Pons (tissue), 1 donor: ENCODE data around the gene MATK.

Source experiments
- DNase-seq: peaks from one replicate; pipeline ENCODE4 v3.0.0-alpha.2; 2016; ENCODE audit warnings: low spot score

Gene MATK

DNA sequence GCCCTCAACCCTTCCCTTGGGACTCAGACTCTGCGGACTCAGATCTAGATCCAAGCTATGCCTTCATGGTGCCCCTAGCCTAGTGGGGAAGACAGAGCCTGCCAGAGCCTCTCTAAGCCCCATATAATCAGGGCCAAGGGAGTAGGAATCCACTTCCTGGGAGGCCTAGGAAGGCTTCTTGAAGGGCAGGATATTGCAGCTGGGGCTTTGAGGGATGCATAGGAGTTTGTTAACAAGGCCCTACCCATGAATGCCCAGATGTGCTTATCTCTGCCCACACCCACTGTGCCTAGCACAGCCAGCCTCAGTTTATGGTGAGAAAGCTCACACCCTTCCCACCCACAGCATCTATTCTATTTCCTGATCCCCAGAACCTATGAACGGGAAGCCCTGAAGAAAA lies 36.0 kb downstream of the MATK start:
- DNase-seq: no peak

DNA sequence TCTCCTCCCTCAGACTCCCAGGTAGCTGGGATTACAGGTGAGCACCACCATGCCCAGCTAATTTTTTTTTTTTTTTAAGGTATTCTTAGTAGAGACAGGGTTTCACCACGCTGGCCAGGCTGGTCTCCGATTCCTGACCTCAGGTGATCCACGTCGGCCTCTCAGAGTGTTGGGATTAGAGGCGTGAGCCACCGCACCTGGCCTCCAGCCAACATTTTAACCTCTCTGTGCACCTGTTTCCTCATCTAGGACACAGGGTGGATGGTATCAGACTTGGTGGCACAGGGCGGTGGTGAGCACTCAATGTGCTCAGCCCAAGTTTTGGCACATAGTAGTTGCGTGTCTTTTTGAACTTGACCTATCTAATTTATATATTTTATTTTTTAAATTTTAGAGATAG lies 37.2 kb downstream of the MATK start:
- no peak for DNase-seq

DNA sequence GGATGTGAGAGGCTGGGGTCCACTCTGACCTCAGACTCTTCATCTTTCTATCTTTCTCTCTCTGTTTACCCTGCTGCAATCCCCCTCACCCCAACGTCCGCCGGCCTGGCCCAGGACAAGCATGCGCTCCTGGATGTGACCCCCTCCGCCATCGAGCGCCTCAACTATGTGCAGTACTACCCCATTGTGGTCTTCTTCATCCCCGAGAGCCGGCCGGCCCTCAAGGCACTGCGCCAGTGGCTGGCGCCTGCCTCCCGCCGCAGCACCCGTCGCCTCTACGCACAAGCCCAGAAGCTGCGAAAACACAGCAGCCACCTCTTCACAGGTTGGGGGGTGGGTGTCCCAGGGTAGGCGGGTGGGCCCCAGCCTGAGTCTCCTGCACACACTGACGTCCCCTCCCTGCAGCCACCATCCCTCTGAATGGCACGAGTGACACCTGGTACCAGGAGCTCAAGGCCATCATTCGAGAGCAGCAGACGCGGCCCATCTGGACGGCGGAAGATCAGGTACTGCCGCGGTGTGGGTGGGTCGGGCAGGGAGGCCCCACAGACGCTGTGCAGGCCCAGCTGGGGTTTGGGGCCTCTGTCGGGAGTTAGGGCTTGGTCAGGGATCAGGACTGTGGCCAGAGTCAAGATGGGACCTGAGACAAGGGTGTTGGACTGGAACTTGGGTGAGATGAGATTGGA lies 39.7 kb downstream of the MATK start:
- no peak for DNase-seq

DNA sequence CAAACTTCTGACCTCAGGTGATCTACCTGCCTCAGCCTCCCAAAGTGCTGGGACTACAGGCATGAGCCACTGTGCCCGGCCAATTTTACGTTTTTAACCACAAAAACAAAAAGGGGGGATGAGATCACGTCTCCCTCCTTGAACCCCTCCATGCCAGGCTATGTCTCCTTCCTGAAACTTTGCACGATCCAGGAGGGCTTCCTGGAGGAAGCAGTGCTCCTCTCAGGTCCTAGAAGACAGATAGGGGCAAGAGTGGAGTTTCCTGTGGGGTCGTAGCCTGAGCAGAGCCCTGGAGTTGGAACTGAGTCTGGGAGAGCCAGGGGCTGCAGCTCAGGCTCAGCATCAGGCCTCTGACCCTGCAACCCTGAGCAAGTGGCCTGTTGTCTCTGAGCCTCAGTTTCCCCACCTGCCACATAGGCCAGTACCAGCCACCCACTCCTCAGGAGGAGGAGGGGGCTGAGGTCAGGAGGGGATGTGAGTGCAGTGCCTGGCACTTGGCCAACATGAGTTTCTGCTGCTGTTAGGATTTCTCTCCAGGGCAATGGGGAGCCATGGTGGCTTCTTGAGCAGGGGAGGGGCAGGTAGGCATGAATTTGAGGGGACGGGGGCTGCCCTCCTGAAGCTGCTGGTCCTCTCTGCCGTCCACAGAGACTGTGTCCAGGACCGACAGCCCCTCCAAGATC lies 40.7 kb downstream of the MATK start:
- DNase-seq: no peak

DNA sequence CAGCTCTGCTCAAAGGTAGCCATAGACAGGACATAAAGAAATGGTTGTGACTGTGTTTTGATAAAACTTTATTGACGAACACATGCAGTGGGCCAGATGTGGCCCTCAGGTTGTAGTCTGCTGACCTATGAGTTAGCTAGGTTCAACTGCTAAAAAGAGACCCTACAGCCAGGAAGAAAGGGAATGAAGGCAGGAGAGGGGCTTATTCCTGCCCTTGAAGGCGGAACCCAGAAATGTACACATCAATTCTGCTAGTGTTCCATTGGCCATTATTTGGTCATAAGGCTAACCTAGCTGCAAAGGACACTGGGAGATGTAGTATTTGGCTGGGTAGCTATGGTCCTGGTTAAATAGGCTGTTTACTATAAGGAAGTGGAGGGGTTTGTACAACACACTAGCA lies 42.7 kb downstream of the MATK start:
- DNase-seq: no peak

DNA sequence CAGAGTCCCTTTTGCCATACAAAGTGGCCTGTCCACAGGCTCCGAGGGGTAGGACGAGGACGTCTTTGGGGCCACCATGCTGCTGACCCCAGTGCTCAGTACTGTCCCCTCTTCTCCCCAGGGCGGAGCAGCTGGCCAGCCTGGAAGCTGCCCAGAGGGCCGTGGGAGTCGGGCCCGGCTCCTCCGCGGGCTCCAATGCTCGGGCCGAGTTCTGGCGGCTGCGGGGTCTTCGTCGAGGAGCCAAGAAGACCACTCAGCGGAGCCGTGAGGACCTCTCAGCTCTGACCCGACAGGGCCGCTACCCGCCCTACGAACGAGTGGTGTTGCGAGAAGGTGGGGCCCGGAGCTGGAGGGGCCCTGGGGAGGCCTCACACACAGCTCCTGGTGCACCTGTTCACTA lies 45.8 kb downstream of the MATK start:
- no peak for DNase-seq

DNA sequence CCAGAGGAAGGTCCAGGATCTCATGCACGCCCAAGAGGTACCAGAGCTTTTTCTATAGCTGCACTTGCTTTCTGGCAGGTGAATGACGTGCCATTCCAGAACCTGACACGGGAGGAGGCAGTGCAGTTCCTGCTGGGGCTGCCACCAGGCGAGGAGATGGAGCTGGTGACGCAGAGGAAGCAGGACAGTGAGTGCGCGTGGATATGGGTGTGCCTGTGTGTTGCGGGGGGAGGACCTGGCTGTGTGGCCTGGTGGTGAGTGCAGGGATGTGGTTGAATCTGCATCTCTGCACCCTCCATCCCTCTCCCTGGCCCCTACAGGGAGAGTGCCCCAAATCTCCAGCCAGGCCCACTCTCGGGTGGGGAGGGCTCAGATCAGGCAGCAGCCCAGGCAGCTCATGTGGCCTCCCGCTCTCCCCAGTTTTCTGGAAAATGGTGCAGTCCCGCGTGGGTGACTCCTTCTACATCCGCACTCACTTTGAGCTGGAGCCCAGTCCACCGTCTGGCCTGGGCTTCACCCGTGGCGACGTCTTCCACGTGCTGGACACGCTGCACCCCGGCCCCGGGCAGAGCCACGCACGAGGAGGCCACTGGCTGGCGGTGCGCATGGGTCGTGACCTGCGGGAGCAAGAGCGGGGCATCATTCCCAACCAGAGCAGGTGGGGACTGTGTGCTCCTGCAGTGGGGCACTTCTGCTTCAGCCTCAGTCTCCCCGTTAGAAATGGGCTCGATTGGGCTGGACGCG lies 47.5 kb downstream of the MATK start:
- DNase-seq: no peak

DNA sequence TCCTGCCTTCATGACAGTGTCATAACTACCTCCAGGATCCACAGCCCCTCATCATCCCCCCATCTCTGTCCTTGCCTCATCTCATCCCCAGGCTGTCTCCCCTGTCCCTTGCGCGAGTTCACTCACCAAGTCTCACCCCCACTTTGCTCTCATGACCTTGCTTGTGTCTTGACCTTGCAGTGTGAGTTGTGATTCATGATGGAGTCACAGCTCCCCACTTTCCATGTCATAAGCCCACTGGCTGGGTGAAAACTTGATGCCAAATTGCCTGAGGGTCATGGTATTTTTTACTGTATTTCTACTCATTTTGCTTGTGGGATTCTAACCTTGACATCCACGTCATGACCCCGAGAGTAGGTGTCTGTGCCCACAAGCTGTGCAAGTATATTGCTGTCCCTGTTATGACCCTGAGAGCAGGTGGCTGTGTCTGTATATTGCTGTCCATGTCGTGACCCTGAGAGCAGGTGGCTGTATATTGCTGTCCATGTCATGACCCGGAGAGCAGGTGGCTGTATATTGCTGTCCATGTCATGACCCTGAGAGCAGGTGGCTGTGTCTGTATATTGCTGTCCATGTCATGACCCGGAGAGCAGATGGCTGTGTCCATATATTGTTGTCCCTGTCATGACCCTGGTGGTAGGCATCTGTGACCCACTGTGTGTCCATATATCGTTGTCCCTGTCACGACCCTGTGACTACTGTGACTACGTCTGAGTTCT lies 48.5 kb downstream of the MATK start:
- no peak for DNase-seq

DNA sequence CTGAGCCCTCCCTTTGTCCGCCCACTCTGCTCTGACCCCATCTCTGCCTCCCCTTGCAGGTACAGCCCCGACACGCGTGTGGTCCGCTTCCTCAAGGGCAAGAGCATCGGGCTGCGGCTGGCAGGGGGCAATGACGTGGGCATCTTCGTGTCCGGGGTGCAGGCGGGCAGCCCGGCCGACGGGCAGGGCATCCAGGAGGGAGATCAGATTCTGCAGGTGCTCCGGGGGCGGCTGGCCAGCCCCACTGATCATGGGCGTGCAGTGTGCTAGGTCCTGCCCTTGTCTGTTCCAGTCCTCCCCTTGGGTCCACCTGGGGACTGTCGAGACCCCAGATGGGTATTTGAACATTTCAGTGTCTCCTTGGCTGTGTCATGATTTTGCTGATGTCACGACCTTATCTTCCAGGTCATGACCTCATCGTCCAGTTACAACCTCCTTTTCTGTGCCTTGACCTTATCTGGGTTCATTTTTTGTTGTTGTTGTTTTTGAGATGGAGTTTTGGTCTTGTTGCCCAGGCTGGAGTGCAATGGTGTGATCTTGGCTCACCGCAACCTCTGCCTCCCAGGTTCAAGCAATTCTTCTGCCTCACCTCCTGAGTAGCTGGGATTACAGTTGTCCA lies 50.0 kb downstream of the MATK start:
- no peak for DNase-seq

DNA sequence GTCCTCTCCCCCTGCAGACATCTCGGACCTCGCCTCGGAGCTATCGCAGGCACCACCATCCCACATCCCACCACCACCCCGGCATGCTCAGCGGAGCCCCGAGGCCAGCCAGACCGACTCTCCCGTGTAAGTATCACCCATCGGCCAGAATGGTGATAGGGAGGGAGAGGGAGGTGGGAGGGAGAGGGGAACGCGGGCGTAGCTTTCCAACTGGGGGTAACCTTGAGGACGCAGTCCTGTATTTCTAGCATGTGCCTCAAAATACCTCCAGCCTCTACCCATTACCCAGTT lies 51.9 kb downstream of the MATK start:
- no peak for DNase-seq

DNA sequence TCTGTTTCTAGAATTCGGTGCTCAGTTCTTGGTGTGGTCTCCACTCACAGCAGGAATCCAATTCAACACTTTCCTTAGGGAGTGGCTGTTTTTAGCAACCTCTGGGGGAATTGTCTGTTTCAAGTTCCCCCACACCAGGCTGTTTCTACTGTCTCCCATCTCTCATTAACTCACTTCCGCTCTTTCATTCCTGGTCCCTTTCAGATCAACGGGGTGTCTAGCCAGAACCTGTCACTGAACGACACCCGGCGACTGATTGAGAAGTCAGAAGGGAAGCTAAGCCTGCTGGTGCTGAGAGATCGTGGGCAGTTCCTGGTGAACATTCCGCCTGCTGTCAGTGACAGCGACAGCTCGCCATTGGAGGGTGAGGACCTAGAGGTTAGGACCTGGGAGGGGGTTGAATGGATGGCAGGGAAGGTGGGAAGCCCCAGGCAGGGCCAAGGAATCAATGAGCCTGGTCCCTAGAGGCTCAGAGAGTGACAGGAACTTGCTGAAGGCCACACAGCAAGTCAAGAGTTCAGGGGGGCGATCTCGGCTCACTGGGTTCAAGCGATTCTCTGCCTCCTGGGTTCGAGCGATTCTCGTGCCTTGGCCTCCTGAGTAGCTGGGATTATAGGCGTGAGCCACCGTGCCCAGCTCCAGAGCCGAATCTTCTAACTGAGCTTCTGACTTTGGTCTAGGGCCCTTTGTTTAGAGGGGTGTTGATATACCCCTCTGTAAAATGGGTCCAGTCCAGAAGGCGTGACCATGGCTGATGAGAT lies 52.5 kb downstream of the MATK start:
- no peak for DNase-seq

DNA sequence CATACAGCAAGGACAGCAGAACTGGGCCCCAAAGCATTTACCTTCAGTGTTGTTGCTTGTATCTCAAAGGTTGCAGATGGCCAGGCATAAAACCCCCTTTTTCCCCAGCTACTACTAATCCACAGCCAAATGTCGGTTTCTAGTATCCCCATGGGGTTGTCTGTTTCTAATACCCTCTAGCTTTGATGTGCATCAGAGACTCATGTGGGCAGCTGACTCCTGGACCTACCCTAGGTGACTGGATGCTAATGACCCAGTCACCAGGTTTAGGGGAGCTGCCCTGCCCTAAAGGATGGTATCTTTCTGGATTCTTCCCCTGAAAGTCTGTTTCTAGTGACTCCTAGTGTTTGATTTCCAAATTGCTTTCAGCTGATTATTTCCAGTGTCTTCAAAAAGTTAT lies 54.1 kb downstream of the MATK start:
- DNase-seq: no peak

DNA sequence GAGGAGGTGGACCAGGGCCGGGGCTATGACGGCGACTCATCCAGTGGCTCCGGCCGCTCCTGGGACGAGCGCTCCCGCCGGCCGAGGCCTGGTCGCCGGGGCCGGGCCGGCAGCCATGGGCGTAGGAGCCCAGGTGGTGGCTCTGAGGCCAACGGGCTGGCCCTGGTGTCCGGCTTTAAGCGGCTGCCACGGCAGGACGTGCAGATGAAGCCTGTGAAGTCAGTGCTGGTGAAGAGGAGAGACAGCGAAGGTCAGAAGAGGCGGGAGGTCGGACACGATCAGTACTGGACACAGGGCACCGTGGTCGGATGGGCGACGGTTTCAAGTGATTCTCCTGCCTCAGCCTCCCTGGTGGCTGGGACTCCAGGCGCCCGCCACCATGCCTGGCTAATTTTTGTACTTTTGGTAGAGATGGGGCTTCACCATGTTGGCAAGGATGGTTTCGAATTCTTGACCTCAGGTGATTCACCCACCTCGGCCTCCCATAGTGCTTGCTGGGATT lies 55.7 kb downstream of the MATK start:
- DNase-seq: no peak
